ENCODE results near the gene KRTAP12-3.

Gene KRTAP12-3

DNA sequence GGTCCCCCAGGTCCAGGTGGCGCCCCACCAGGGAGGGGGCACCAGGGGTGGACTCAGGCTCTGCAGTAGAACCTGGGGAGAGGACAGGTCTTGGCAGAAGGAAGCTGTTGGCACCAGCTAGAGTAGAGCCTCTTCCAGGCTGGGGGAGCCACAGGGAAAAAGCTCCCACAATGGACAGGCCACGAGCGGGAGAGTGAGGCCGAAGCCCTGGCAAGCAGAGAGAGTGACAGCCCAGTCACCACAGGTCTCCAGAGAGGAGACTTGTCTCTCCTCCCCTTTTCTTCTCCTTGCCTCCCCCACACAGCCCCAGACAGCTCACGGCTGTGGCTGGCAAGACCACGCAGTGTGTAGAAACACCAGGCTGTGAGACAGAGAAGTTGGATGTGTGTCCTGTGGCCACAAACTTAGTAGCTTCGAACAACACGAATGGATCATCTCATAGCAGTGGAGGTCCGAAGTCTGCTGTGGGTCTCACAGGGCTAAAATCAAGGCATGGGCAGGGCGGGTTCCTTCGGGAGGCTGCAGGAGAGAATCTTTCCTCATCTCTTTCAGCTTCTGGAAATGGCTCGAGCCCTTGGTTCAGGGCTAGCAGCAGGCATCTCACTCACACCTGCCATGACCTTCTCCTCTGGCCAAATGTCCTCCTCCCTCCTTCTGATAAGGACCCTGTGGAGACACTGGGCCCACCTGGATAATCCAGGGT lies 6.6 kb upstream of the KRTAP12-3 start:
- H3K27ac ChIP-seq = no peak overlapping the region
- TF ChIP-seq CTCF (conservative IDR thresholded peaks at IDR 0.05; ENCODE audit: low read depth) = no peak
- DNase-seq (ENCODE audit: low spot score) = no peak
- CTCF ChIA-PET = no interaction called here
- POLR2A ChIA-PET (ENCODE audit: low non-redundant PET) = no interaction called here

DNA sequence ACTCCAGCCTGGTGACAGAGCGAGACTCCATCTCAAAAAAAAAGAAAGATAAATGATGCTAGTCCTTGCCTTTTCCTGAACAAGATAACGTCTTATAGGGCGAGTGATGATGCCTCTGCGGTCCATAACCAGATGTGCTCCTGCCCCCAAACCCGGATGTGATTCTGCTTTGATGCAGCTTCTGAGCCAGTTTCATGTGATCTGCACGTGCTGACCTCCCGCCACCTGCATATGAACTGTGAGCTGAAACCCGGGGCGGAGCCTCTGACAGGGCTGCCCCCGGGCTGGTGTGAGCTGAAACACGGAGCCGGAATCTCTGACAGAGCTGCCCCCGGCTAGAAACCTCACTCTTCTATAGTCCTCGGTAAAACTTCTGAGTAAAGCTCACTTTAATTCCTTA lies 4.6 kb upstream of the KRTAP12-3 start:
- POLR2A ChIA-PET (ENCODE audit: low non-redundant PET) = no interaction called here
- no peak overlapping the region for H3K27ac ChIP-seq
- no peak for DNase-seq (ENCODE audit: low spot score)
- no peak for TF ChIP-seq CTCF (conservative IDR thresholded peaks at IDR 0.05; ENCODE audit: low read depth)
- CTCF ChIA-PET = no interaction called here

GRCh38 chr21:44653656-44654575 lies 3.8 kb upstream of the KRTAP12-3 start:
- ChIA-PET POLR2A (ENCODE audit: low non-redundant PET) (no interaction called here), CTCF (no interaction called here)
- no peak overlapping the region for H3K27ac ChIP-seq
- TF ChIP-seq CTCF (conservative IDR thresholded peaks at IDR 0.05; ENCODE audit: low read depth) = no peak
- no peak for DNase-seq (ENCODE audit: low spot score)

DNA sequence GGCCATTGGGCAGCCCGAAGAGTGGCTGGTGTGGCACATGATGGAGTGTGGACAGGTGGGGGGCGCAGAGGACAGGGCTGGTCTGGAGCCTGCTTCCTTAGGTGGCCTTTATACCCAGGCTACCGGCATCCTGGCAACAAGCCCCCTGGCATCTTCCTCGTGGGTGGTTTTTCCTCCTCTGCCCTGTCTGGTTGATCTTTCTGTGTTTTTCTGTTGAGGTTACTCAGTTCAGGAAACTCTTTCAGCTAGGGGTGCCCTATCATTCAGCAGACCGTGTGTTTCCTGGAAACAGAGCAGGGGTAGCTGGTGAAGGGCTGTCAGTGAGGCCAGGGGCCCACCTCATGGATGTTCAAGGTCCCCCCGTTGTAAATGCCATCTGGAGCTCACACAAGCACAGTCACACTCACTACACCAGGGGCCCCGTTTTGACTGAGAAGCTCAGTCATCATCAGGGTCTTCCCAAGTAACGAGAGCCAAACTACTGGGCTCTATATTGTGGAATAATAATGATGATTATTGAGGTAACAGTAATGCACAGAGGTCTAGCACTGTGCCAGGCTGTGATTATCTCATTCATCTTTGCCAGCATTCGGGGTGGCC lies 3.1 kb upstream of the KRTAP12-3 start, which contains the start of gene KRTAP12-4:
Gene KRTAP12-4 (minus strand): TSS at position 84 of the 600 bp plus-strand sequence. CDS start 45 bp downstream, at position 39.
- no peak within 1 kb of the TSS for H3K27ac ChIP-seq
- TF ChIP-seq CTCF (conservative IDR thresholded peaks at IDR 0.05; ENCODE audit: low read depth) = no peak
- ChIA-PET POLR2A (ENCODE audit: low non-redundant PET) (no interaction called here), CTCF (no interaction called here)
- no peak for DNase-seq (ENCODE audit: low spot score)

GRCh38 chr21:44656868-44657267 lies 864 bp upstream of the KRTAP12-3 start:
- CTCF ChIA-PET = no interaction called here
- POLR2A ChIA-PET (ENCODE audit: low non-redundant PET) = no interaction called here
- no peak for DNase-seq (ENCODE audit: low spot score)
- no peak overlapping the region for H3K27ac ChIP-seq
- no peak for TF ChIP-seq CTCF (conservative IDR thresholded peaks at IDR 0.05; ENCODE audit: low read depth)

- DNase-seq (ENCODE audit: low spot score) = no peak
- no peak for TF ChIP-seq CTCF (conservative IDR thresholded peaks at IDR 0.05; ENCODE audit: low read depth)
- CTCF ChIA-PET = interaction anchor here (0.6 to 1.0 kb wide), 2 partner anchors 31 to 78 kb away, joined by 3 to 4 read pairs; partner anchors contain the start of gene KRTAP10-9
- no peak overlapping the region for H3K27ac ChIP-seq
- POLR2A ChIA-PET (ENCODE audit: low non-redundant PET) = no interaction called here
These were observed 794 bp downstream of the KRTAP12-3 start for GRCh38 chr21:44658541-44658910.

Data from RWPE1 (cell line).